GM21528 (cell line): ENCODE results near the gene HIPK2.

Experiments used
- ATAC-seq: cut with Tn5 transposase; IDR thresholded peaks from one replicate; pipeline ENCODE4 v1.9.1; 2021; ENCODE audit warnings: mild to moderate bottlenecking, moderate library complexity; ENCODE audit not compliant: unreplicated experiment, low FRiP score

Gene HIPK2

GRCh38 chr7:139783647-139784385 is 6.0 kb upstream of the HIPK2 start:
- ATAC-seq, result no peak

- ATAC-seq, result no peak
Observed at GRCh38 chr7:139782932-139783331, 5.1 kb upstream of the HIPK2 start.

- ATAC-seq, result peak; percentile 15
Observed at GRCh38 chr7:139777133-139777891, 486 bp downstream of the HIPK2 start.

- ATAC-seq, result no peak
Observed at GRCh38 chr7:139776486-139777132, 1.2 kb downstream of the HIPK2 start.

- ATAC-seq, result peak; percentile 45
Observed at GRCh38 chr7:139775829-139776266, 1.9 kb downstream of the HIPK2 start.

GRCh38 chr7:139774376-139774775 is 3.4 kb downstream of the HIPK2 start:
- no peak for ATAC-seq

- no peak for ATAC-seq
Observed at GRCh38 chr7:139773371-139773770, 4.4 kb downstream of the HIPK2 start.

GRCh38 chr7:139772873-139773272 is 4.9 kb downstream of the HIPK2 start:
- ATAC-seq, result no peak

- no peak for ATAC-seq
Observed at GRCh38 chr7:139772115-139772514, 5.7 kb downstream of the HIPK2 start.

- ATAC-seq, result no peak
Observed at GRCh38 chr7:139771001-139771956, 6.5 kb downstream of the HIPK2 start.

- no peak for ATAC-seq
Observed at GRCh38 chr7:139769761-139770160, 8.0 kb downstream of the HIPK2 start.

- no peak for ATAC-seq
Observed at GRCh38 chr7:139769066-139769465, 8.7 kb downstream of the HIPK2 start.

- ATAC-seq, result no peak
Observed at GRCh38 chr7:139768249-139768824, 9.5 kb downstream of the HIPK2 start.

GRCh38 chr7:139767561-139767982 is 10.2 kb downstream of the HIPK2 start:
- peak; percentile 81 for ATAC-seq

GRCh38 chr7:139765143-139765542 is 12.7 kb downstream of the HIPK2 start:
- no peak for ATAC-seq

GRCh38 chr7:139763330-139763729 is 14.5 kb downstream of the HIPK2 start:
- no peak for ATAC-seq

- ATAC-seq, result no peak
Observed at GRCh38 chr7:139762886-139763285, 14.9 kb downstream of the HIPK2 start.

- ATAC-seq, result no peak
Observed at GRCh38 chr7:139758388-139758787, 19.4 kb downstream of the HIPK2 start.

- ATAC-seq, result no peak
Observed at GRCh38 chr7:139757968-139758367, 19.8 kb downstream of the HIPK2 start.

GRCh38 chr7:139753693-139754111 is 24.1 kb downstream of the HIPK2 start:
- ATAC-seq, result no peak
